Neuronal stem cell (in vitro differentiated cells): ENCODE results near the gene ACAA1.

ENCODE experiments used
- DNase-seq: peaks from one replicate; pipeline ENCODE4 v3.0.0-alpha.2; 2013; ENCODE audit warnings: low spot score
- H2AFZ ChIP-seq: one replicate; pipeline ENCODE4 v1.6.1; 2013; ENCODE audit warnings: mild to moderate bottlenecking, low read length, inconsistent platforms
- H2AK5ac ChIP-seq: 2 replicates; pipeline ENCODE4 v1.6.1; 2013; ENCODE audit warnings: low read depth, mild to moderate bottlenecking, inconsistent platforms, low read length, moderate library complexity, mixed read lengths
- H2BK120ac ChIP-seq: 2 replicates; pipeline ENCODE4 v1.6.1; 2013; ENCODE audit warnings: low read depth, mild to moderate bottlenecking, inconsistent platforms, low read length, moderate library complexity, mixed read lengths
- H2BK12ac ChIP-seq: one replicate; pipeline ENCODE4 v1.6.1; 2013; ENCODE audit warnings: low read length, inconsistent platforms
- H2BK15ac ChIP-seq: 2 replicates; pipeline ENCODE4 v1.6.1; 2013; ENCODE audit warnings: mild to moderate bottlenecking, low read length, inconsistent platforms, mixed read lengths
- H2BK5ac ChIP-seq: one replicate; pipeline ENCODE4 v1.6.1; 2013; ENCODE audit warnings: inconsistent platforms, mild to moderate bottlenecking, low read length, moderate library complexity
- H3K14ac ChIP-seq: one replicate; pipeline ENCODE4 v1.6.1; 2013; ENCODE audit warnings: low read length, inconsistent platforms
- H3K18ac ChIP-seq: 2 replicates; pipeline ENCODE4 v1.6.1; 2013; ENCODE audit warnings: low read length, inconsistent platforms
- H3K23ac ChIP-seq: 2 replicates; pipeline ENCODE4 v1.6.1; 2013; ENCODE audit warnings: low read depth, mild to moderate bottlenecking, mixed read lengths, low read length, inconsistent platforms; ENCODE audit not compliant: poor library complexity
- H3K27ac ChIP-seq: replicated peaks from 3 replicates; pipeline ENCODE4 v1.5.1; 2013; ENCODE audit warnings: low read length, inconsistent platforms
- H3K27me3 ChIP-seq, 3 experiments: 2 replicates each; pipeline ENCODE4 v1.6.1; 2013; ENCODE audit warnings: low read length in 3 of 3, mild to moderate bottlenecking in 2 of 3, inconsistent platforms in 1 of 3, low read depth in 1 of 3, mixed read lengths in 1 of 3, moderate library complexity in 1 of 3; ENCODE audit not compliant: control insufficient read depth in 3 of 3, insufficient read depth in 3 of 3
- H3K36me3 ChIP-seq, 2 donors: replicated peaks in 1 of 2; 2 replicates each; pipeline ENCODE4 v1.6.1; 2013; ENCODE audit warnings: low read length in 2 of 2; ENCODE audit not compliant: control insufficient read depth in 2 of 2, insufficient read depth in 2 of 2
- H3K4ac ChIP-seq: 2 replicates; pipeline ENCODE4 v1.6.1; 2013; ENCODE audit warnings: inconsistent platforms, mild to moderate bottlenecking, low read length, moderate library complexity
- H3K4me1 ChIP-seq, 2 donors: 1 replicate in 1 of 2; 2 replicates in 1 of 2; pipeline ENCODE4 v1.6.1; 2013; ENCODE audit warnings: low read length in 2 of 2, low read depth in 1 of 2; ENCODE audit not compliant: control insufficient read depth in 2 of 2, insufficient read depth in 1 of 2
- H3K4me2 ChIP-seq: one replicate; pipeline ENCODE4 v1.6.1; 2013; ENCODE audit warnings: mild to moderate bottlenecking, low read length, inconsistent platforms; ENCODE audit not compliant: insufficient read depth, poor library complexity, severe bottlenecking
- H3K4me3 ChIP-seq, 2 donors: 2 replicates each; pipeline ENCODE4 v1.5.1; 2013; ENCODE audit warnings: low read length in 2 of 2, mild to moderate bottlenecking in 2 of 2, inconsistent platforms in 1 of 2, moderate library complexity in 1 of 2
- H3K79me1 ChIP-seq: one replicate; pipeline ENCODE4 v1.6.1; 2013; ENCODE audit warnings: low read depth, mild to moderate bottlenecking, inconsistent platforms, low read length, moderate library complexity
- H3K9ac ChIP-seq: one replicate; pipeline ENCODE4 v1.6.1; 2013; ENCODE audit warnings: mild to moderate bottlenecking, low read depth, low read length, inconsistent platforms; ENCODE audit not compliant: poor library complexity
- H3K9me3 ChIP-seq, 2 donors: replicated peaks in 1 of 2; 2 replicates each; pipeline versions ENCODE3 to v1.6.1; 2013; ENCODE audit warnings: low read length in 2 of 2, mild to moderate bottlenecking in 2 of 2, inconsistent platforms in 1 of 2, low read depth in 1 of 2, mixed read lengths in 1 of 2, moderate library complexity in 1 of 2; ENCODE audit not compliant: control insufficient read depth in 2 of 2, insufficient read depth in 1 of 2
- H4K8ac ChIP-seq: one replicate; pipeline ENCODE4 v1.6.1; 2013; ENCODE audit warnings: low read depth, mild to moderate bottlenecking, inconsistent platforms, low read length, moderate library complexity
- H4K91ac ChIP-seq: one replicate; pipeline ENCODE4 v1.6.1; 2013; ENCODE audit warnings: low read length, low read depth, mild to moderate bottlenecking, inconsistent platforms; ENCODE audit not compliant: poor library complexity
- whole genome bisulfite sequencing, 2 donors: extraction: QIAGEN DNeasy Blood & Tissue Kit; methylation state at CpG; one replicate each; pipeline ENCODE4 v1.1.7; 2013; ENCODE audit warnings: missing lambda C conversion rate in 2 of 2, mixed read lengths in 1 of 2; ENCODE audit not compliant: insufficient read length in 2 of 2, insufficient replicate concordance in 1 of 2; ENCODE audit errors: extremely low coverage in 2 of 2; 5-methylcytosine and 5-hydroxymethylcytosine counted together

Gene ACAA1

DNA sequence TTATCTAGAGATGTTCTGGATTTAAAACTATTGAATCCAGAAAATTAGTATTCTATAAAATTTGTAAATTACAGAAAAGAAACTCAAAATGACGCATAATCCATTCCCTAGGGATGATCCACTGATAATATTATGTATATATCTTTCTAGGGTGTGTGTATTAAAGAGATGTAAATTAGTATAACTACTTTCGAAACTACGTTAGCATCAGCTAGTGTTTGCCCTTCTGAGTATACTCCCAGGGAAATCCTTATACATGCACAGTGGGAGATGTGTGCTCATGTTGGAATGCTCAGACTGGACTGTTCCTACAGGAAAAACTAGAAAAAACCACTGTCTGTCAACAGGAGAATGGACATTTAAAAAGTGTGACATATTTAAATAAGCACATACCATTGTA, 36.4 kb downstream of the ACAA1 start:
- Histone ChIP-seq H3K9ac (no peak overlapping the region), H3K4ac (no peak overlapping the region), H4K91ac (no peak overlapping the region), H3K4me2 (no peak overlapping the region), H3K27ac (no peak overlapping the region), H2AFZ (no peak overlapping the region), H3K9me3 (no peaks in the 10 kb centered on the region), H3K18ac (no peak overlapping the region), H3K14ac (no peak overlapping the region), H3K23ac (no peak overlapping the region), H3K79me1 (no peaks in the 10 kb centered on the region), H2BK15ac (peak overlapping the region; percentile 72), H3K4me3 (no peak overlapping the region), H3K27me3 (no peaks in the 10 kb centered on the region), H2BK120ac (no peak overlapping the region), H2BK12ac (no peak overlapping the region), H3K36me3 (no peaks in the 10 kb centered on the region), H4K8ac (no peak overlapping the region), H3K4me1 (peaks cover 22 to 26% of the 10 kb centered on the region in 2 donors), H2AK5ac (no peak overlapping the region), H2BK5ac (peak overlapping the region; percentile 87)
- no CpG with 5 or more reads among the region's 3 CpGs for WGBS, 2 donors
- no peak for DNase-seq

DNA sequence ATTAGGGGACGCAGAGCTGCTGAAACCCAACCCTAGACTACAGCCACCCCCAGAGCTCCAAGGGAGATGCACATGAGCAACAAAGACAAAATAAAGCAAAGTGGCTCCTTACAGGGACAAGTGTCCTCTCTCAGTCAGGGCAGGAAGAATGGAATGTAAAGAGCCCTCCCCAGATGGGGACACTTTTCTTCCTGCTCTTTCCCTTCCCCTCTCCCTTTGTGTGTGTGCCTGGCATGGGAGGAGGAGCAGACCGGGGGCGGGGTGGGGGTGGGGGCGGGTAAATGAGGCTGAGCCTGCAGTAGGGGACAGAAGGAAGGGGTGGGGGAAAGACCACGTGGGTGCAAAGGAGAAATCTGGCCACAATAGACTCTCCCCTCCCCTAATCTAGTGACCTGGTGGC, 37.4 kb downstream of the ACAA1 start:
- Histone ChIP-seq H2BK120ac (no peak overlapping the region), H3K27ac (peak overlapping the region; percentile 92), H3K18ac (peak overlapping the region; percentile 61), H2AK5ac (no peak overlapping the region), H2BK12ac (no peak overlapping the region), H4K8ac (no peak overlapping the region), H3K9ac (no peak overlapping the region), H2BK15ac (no peak overlapping the region), H3K79me1 (no peaks in the 10 kb centered on the region), H3K9me3 (no peaks in the 10 kb centered on the region), H3K4me3 (no peak overlapping the region), H3K4me1 (peaks cover 22 to 26% of the 10 kb centered on the region in 2 donors), H3K27me3 (peaks cover 0 to 3% (median 0%) of the 10 kb centered on the region in 3 experiments), H3K36me3 (no peaks in the 10 kb centered on the region), H2AFZ (peak overlapping the region; percentile 83), H3K4me2 (peak overlapping the region; percentile 45), H2BK5ac (peak overlapping the region; percentile 87), H3K23ac (no peak overlapping the region), H3K4ac (no peak overlapping the region), H4K91ac (no peak overlapping the region), H3K14ac (no peak overlapping the region)
- no CpG with 5 or more reads among the region's 5 CpGs for WGBS, 2 donors
- peak; percentile 49 for DNase-seq

GRCh38 chr3:38098376-38098723, 38.6 kb downstream of the ACAA1 start:
- peaks cover 0 to 4% (median 0%) of the 10 kb centered on the region in 3 experiments for H3K27me3 ChIP-seq
- no peak for DNase-seq
- H3K79me1 ChIP-seq, result no peaks in the 10 kb centered on the region
- no peak overlapping the region for H3K4me2 ChIP-seq
- H3K27ac ChIP-seq, result no peak overlapping the region
- no CpG with 5 or more reads among the region's 9 CpGs for WGBS, 2 donors
- H3K18ac ChIP-seq, result peak overlapping the region; percentile 45
- H2AFZ ChIP-seq, result no peak overlapping the region
- H3K4ac ChIP-seq, result no peak overlapping the region
- peaks cover 22 to 26% of the 10 kb centered on the region in 2 donors for H3K4me1 ChIP-seq
- no peak overlapping the region for H4K8ac ChIP-seq
- no peak overlapping the region for H3K23ac ChIP-seq
- no peak overlapping the region for H2BK5ac ChIP-seq
- no peaks in the 10 kb centered on the region for H3K36me3 ChIP-seq
- H3K4me3 ChIP-seq, result no peak overlapping the region
- no peak overlapping the region for H2BK120ac ChIP-seq
- H3K9ac ChIP-seq, result no peak overlapping the region
- peak overlapping the region; percentile 85 for H2AK5ac ChIP-seq
- no peaks in the 10 kb centered on the region for H3K9me3 ChIP-seq
- H2BK15ac ChIP-seq, result peak overlapping the region; percentile 88
- H3K14ac ChIP-seq, result no peak overlapping the region
- peak overlapping the region; percentile 34 for H4K91ac ChIP-seq
- H2BK12ac ChIP-seq, result peak overlapping the region; percentile 78

GRCh38 chr3:38097446-38098375, 39.2 kb downstream of the ACAA1 start:
- H3K27ac ChIP-seq, result no peak overlapping the region
- H3K9ac ChIP-seq, result no peak overlapping the region
- peak overlapping the region; percentile 31 for H2BK5ac ChIP-seq
- peak overlapping the region; percentile 63 for H2AK5ac ChIP-seq
- no peak overlapping the region for H3K4me2 ChIP-seq
- H4K91ac ChIP-seq, result peak overlapping the region; percentile 73
- peak overlapping the region; percentile 39 for H3K18ac ChIP-seq
- H2BK120ac ChIP-seq, result peak overlapping the region; percentile 36
- peaks cover 0 to 4% (median 0%) of the 10 kb centered on the region in 3 experiments for H3K27me3 ChIP-seq
- no peak overlapping the region for H3K23ac ChIP-seq
- H3K36me3 ChIP-seq, result no peaks in the 10 kb centered on the region
- no peaks in the 10 kb centered on the region for H3K79me1 ChIP-seq
- H3K4ac ChIP-seq, result no peak overlapping the region
- no peak for DNase-seq
- WGBS, 2 donors, result no CpG with 5 or more reads among the region's 19 CpGs
- peaks cover 22 to 26% of the 10 kb centered on the region in 2 donors for H3K4me1 ChIP-seq
- no peak overlapping the region for H3K4me3 ChIP-seq
- H2BK15ac ChIP-seq, result peak overlapping the region; percentile 88
- no peaks in the 10 kb centered on the region for H3K9me3 ChIP-seq
- peak overlapping the region; percentile 47 for H2BK12ac ChIP-seq
- peak overlapping the region; percentile 27 for H2AFZ ChIP-seq
- no peak overlapping the region for H3K14ac ChIP-seq
- no peak overlapping the region for H4K8ac ChIP-seq
